HFF-Myc (cell line): Measurements from ENCODE around the gene ASB10.

Experiments
- DNase-seq: peaks from one replicate; pipeline ENCODE4 v3.0.0-alpha.2; 2011; ENCODE audit warnings: low read depth; ENCODE audit errors: extremely low read depth
- H3K4me3 ChIP-seq: replicated peaks from 2 replicates; pipeline ENCODE4 v1.5.1; 2011; ENCODE audit warnings: low read depth, mild to moderate bottlenecking, control low read depth, low read length
- CTCF ChIP-seq: IDR thresholded peaks from 2 replicates; pipeline ENCODE4 v1.5.1; 2012; ENCODE audit warnings: mild to moderate bottlenecking, low read depth, low read length, control low read depth; ENCODE audit errors: missing control alignments

ASB10 gene

GRCh38 chr7:151174246-151175046, 12.6 kb downstream of the ASB10 start:
- no peak overlapping the region for H3K4me3 ChIP-seq
- no peak for DNase-seq
- no peak for TF ChIP-seq CTCF

GRCh38 chr7:151173386-151174245, 13.4 kb downstream of the ASB10 start:
- no peak for TF ChIP-seq CTCF
- DNase-seq: no peak
- no peak overlapping the region for H3K4me3 ChIP-seq

DNA sequence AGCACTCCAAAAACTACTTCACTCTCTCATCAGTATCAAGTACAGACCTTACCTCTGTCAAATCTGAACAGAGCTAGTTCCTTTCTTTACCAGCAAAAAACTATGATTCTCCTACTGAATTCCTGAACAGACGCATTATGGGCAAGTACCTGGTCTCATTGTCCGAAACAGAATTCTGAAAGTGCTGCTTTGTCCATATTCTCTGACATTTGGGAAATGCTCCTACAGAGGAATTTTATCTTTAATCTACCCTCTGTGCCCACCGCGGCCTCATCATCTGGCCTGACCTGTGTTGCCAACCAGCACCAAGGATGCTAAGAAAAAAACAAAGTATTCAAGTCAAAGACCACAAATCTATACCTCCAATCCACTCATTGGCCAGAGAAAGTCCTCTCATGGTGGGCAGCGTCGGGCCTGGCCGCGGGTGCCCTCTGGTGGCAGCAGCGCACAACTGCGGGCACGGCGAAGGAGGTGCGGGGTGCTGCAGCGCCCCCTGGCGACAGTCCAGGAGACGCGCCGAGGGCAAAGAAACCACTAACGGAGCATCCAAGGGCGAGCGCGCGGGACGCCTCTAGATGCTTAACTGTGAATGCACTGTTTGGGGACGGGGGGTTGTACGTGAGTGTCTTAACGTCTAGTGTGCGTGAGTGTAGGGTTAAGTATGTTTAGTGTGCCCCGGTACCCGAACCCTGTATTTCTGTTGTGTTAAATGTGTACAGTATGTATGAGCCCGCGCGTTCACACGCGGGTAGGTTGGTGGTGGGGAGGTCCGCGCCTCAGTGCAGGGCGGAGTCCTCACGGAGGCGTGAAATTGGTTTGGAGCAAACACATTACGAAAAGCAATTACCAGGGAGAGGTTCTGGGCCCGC, 14.5 kb downstream of the ASB10 start:
- peak; percentile 100 for TF ChIP-seq CTCF
- peak; percentile 7 for DNase-seq

DNA sequence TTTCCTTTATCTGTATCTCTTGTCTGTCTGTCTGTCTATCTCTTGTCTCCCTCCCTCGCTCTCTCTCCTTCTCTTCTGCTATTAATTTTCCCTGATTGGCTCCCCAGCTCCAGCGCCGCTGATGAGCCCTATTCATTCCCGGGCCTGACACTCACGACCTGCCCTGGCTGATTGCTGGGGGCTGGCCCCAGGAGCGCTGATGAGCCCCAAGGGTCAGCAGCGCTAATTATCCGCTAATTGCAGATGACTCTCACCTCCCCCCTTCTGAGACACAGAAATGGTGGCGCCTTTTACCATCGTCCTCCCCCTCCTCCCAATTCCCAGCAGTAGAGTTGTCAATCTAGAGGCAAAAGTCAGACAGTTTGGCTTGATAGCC, 18.3 kb downstream of the ASB10 start:
- TF ChIP-seq CTCF: no peak
- H3K4me3 ChIP-seq: no peak overlapping the region
- no peak for DNase-seq

More for the DNA sequence above, 14.5 kb downstream of the ASB10 start:
- H3K4me3 ChIP-seq: no peak overlapping the region

DNA sequence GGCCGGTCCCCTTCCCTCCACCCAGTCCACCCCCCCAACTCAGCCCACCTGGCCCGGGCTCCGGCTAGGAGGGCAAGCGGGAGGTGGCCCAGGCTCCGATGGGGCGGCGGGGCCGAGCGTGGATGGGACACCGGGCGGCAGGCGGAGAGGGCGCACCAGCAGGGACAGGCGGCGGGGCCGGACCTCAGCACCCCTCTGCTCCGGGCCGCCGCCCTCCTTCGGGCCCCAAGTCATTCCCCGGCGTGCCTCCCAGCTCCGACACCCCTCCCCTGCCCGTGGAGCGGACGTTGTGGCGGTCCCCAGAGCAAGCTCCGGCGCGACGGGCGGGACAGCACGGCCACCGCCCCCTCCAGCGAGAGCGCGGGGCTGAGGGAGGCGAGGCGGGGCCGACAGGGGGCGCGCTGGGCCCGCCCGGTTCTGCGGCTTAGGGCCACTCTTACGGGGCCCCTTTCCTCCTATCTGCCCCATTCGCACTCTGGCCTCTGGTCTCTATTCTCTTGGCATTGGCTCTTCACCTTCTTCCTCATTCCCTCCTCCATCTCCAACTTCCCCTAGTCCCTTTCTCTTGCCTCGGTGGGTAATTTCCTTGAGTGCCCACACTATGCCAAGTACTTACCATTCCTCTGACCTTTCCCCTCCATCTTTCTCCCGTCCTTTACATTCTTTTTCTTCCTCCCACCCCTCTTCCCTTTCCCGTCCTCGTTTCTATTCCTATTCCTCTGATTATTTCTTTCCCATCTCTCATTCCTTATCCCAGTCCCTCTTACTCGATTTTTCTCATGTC, 18.9 kb downstream of the ASB10 start:
- H3K4me3 ChIP-seq: no peak overlapping the region

More for the DNA sequence above, 18.9 kb downstream of the ASB10 start:
- TF ChIP-seq CTCF: peak; percentile 68
- no peak for DNase-seq
